ENCODE data around the gene ZNF433.
A peak's percentile ranks its signal among the peaks of the same experiment; 100 is the strongest.

The ZNF433 gene

DNA sequence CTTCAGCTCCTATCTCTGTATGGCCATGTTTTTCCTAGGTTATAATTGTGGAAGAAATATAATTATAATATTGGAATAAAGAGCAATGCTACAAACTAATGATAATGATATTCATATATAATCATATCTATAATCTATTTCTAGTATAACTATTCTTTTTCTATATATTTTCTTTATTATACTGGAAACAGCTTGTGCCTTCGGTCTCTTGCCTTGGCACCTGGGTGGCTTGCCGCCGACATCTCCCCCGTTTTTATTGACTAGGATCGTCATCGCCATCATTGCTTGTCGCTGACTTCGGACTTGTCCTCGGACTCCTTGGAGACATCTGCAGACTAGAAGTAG, 46.4 kb downstream of the ZNF433 start:
- no peak for DNase-seq (ENCODE audit: low read depth in 2 of 2)

DNA sequence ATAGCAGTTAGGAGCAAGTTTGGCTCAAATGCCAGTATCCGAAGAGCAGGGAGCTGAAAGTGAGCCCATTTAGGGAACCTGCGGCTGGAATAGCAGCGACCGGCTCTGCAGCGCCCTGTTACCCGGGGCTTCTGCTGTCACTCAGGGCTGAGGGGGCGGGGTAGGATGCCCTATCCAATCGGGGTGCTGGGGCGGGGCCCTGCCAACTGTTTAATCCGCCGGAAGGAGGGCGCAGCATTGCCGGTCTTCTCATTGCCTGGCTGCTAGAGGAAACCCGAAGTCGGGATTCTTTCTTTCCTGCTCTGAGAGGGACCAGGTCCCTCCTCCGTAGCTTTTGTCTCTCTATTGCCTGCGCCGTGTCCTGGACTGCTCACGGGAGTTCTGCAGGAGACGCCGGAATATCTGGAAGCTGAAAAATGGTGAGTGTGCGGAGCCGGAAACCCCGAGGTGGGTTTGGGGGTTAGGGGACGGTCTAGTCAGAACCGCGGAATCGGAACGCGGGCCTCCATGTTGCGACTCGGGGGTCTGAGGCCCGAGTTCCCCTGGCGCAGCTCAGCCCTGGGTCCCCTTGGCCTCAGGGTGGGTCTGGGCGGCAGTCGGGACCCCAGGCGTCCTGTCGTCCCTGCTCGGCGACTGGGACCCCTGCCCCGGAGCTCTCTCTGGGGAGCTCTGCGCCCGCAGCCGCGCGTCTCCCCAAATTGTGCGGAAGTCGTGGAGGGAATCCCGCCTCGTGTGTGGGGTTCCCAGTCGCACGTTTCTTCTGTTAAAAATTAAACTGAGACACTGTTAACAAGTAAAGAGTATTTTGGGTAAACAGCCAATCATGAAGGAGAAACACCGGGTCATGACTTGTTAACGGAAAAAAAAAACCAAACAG, 47.8 kb downstream of the ZNF433 start:
- DNase-seq (ENCODE audit: low read depth in 2 of 2), result peak; percentile 89 to 90

DNA sequence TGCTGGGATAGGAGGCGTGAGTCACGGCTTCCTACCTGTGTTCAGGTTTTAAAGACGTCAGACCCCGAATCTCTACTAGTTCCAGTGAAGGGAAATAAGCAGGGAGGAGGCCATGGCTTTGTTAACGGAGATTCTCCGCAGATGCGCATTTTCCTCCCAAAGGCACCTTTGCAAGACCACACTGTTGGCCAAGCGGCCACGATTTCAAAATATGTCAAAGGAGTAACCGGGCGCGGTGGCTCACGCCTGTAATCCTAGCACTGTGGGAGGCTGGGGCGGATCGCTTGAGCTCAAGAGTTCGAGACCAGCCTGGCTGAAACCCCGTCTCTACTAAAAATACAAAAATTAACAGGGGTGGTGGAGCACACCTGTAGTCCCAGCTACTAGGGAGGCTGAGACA, 48.7 kb downstream of the ZNF433 start:
- DNase-seq (ENCODE audit: low read depth in 2 of 2), result no peak

DNA sequence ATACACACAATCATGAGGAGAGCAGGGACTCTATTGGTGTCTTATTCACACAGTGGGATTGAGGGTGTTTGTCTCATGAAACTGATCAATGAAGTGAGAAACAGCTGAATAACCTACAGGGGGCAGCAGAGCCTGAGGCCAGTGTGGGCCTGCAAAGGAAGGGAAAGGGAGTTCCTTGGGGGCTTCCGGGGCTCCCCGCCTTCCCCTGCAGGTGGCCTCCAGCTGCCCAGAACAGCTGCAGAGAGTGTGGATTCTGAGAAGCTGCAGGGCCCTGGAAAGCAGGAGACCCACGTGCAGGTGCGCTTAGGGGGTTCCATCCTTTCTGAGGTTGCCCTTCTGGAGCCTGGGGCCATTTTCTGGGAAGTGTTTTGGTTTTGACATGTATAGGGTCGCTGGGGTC, 50.5 kb downstream of the ZNF433 start:
- no peak for DNase-seq (ENCODE audit: low read depth in 2 of 2)

DNA sequence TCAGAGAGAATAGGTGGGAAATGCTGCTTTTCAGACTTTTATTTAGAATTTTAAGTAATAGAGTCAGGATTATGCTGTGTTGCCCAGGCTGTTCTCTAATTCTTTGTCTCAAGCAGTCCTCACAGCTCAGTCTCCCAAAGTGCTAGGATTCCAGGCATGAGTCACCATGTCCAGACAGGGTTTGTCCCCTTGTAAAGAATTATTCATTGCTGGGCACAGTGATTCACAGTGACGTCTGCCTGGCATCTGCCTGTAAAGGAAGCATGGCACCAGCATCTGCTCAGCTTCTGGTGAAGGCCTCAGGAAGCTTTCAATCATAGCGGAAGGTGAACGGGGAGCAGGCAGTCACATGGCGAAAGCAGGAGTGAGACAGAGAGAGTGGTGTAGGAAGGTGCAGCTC, 53.0 kb downstream of the ZNF433 start:
- DNase-seq (ENCODE audit: low read depth in 2 of 2), result no peak

DNA sequence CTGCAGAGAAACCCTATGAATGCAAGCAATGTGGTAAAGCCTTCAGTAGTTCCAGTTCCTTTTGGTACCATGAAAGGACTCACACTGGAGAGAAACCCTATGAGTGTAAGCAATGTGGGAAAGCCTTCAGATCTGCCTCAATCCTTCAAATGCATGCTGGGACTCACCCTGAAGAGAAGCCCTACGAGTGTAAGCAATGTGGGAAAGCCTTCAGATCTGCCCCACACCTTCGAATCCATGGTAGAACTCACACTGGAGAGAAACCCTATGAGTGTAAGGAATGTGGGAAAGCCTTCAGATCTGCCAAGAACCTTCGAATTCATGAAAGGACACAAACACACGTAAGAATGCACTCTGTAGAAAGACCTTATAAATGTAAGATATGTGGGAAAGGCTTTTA, 56.0 kb downstream of the ZNF433 start:
- DNase-seq (ENCODE audit: low read depth in 2 of 2), result no peak

DNA sequence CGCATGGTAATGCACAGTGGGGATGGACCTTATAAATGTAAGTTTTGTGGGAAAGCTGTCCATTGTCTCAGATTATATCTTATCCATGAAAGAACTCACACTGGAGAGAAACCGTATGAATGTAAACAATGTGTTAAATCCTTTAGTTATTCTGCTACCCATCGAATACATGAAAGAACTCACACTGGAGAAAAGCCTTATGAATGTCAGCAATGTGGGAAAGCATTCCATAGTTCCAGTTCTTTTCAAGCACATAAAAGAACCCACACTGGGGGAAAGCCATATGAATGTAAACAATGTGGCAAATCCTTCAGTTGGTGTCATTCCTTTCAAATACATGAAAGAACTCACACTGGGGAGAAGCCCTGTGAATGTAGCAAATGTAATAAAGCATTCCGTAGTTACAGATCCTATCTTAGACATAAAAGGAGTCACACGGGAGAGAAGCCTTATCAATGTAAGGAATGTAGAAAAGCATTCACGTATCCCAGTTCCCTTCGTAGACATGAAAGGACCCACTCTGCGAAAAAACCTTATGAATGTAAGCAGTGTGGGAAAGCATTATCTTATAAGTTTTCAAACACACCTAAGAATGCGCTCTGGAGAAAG, 56.9 kb downstream of the ZNF433 start:
- DNase-seq (ENCODE audit: low read depth in 2 of 2), result no peak

DNA sequence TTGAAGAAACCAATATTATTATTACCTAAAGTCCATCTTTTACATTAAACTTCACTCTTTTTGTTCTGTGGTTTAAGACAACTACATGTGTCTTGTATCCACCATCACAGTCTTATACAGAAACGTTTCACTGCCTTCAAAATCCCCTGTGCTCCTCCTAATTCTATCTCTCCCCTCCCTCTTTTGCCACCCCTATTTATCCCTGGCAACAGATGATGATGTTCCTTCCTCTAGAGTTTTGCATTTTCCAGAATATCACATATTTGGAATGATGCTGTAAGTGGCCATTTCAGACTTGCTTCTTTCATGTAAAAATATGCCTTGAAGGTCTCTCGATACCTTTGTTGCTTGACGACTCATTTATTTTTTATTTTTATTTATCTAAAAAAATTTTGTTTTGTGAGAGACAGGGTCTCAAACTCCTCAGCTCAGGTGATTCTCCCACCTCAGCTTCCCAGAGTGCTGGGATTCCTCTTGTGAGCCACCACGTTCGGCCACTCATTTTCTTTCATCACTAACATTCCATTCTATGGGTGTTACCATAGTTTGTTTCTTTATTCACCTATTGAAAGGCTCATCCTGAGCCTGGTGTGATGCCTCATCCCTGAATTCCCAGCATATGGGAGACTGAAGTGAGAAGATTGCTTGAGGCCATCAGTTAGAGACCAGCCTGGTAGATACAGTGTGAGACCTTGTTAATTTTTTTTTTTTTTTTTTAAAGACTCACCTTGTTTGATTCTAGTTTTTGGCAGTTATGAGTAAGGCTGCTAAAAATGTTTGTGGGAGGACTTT, 62.3 kb downstream of the ZNF433 start:
- no peak for DNase-seq (ENCODE audit: low read depth in 2 of 2)

DNA sequence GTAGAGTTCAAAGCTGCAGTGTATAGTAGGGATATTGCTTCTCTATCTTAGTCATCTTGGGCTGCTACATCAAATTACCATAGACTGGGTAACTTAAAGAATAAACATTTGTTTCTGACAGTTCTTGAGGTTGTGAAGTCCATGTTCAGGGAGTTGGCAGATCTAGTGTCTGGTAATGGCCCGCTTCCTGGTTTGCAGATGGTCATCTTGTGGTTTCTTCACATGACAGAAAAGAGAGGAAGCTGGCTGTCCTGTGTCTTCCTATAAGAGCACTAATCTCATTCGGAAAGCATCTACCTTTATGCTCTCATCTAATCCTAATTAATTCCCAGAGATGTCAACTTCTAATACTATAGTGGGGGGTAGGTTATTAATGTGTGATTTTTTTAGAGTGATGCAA, 64.4 kb downstream of the ZNF433 start:
- DNase-seq (ENCODE audit: low read depth in 2 of 2), result no peak

DNA sequence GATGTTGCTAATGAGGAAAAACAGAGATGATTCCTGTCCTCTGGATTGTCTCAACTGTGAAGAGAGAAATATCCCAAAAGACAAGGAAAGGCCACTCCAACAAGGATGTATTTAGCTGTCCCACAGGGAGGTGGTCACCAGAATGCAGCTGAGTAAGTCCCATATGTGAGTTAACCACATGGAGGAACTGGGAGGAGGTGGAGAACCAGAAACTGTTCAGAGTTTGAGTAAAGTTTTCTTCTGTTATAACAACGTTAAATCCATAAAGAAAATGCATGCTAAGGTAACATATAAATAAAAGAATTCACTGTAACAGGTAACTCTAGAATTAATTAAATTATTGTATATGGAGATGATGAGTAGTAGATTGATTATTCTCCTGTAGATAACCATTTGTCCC, 65.3 kb downstream of the ZNF433 start:
- no peak for DNase-seq (ENCODE audit: low read depth in 2 of 2)

DNA sequence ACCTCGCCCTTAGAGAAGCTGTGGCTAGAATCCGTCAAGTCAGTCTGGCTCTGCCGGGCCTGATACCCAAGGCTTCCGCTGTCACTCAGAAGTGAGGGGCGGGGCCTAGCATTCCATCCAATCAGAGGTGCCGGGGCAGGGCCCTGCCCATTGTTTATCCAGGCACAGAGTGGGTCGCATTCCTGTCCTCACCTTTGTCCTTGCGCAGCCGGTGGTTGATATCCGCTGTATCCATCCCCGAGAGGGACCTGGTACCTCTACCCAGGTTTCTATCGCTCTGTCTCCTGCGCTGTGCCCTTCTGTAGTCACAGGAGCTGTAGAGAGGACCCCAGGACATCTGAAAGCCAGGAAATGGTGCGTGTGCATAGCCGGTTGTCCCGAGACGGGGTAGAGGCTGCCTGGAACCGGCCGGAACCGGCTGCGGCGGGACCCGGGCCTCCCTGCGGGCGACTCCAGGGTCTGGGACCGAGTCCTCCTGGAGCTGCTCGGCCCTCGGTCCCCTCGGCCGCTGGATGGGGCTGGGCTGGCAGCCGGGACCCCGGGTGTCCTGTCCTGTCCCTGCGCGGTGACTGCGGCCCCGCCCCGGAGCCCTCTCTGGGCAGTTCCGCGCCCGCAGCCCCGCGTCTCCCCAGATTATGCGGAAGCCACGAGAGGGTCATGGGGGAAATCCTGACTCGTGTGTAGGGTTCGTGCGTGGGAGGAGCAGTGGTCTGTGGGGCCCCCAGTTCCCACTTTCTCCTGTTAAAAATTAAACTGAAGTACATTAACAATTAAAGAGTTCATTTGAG, 70.4 kb downstream of the ZNF433 start, which contains the start of gene ZNF763:
Gene ZNF763, plus strand, starts transcription at position 183 of the 788 bp plus-strand sequence. Its CDS starts 169 bp downstream, at position 352.
- peak; percentile 78 to 80 for DNase-seq (ENCODE audit: low read depth in 2 of 2)
